ENCODE measurements around the gene HADHA. TPM values are rescaled to one million over a fixed set of nuclear protein-coding genes. Genes with fewer than 3 reads are reported as not detected.

Gene HADHA
- total and polyA plus RNA-seq, 2 donors (not counting 3 experiments of a cell fraction or from before 2014, with no cell fraction given), result 79.4 to 158 TPM

DNA sequence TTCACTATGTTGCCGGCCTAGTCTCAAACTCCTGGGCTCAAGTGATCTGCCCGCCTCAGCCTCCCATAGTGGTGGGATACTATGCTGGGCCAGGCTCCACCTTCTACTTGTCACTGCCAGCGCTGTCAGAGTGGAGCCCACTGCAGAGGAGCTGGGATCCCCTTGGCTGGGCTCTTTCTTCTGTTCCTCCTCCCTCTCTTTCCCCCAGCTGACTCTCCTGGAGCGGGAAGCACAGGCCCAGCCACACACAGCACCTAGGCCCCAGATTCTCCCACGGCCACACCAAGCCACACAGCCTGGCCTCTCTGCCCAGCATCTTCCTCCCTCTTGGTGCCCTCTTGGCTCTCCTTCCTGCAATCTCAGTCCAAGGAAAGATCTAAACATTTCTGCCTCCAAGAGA is 75.2 kb downstream of the HADHA start:
- H3K79me2 ChIP-seq (ENCODE audit: control insufficient read depth, insufficient read depth, low read length), result no peaks in the 10 kb centered on the region
- FAIRE-seq, result no peak
- no peak for TF ChIP-seq POLR2AphosphoS5 (IDR thresholded peaks at IDR 0.05; ENCODE audit: insufficient read depth, low read depth, low read length)
- no peak for TF ChIP-seq MYC (IDR thresholded peaks at IDR 0.05; ENCODE audit: low read depth, low read length)
- no peak for TF ChIP-seq GATA2 (IDR thresholded peaks at IDR 0.05; ENCODE audit: insufficient read depth, insufficient read length, low read depth, low read length)
- no peak for TF ChIP-seq EZH2 (IDR thresholded peaks at IDR 0.05; ENCODE audit: borderline replicate concordance, low read depth, low read length, severe bottlenecking)
- no peak for TF ChIP-seq MAX (IDR thresholded peaks at IDR 0.05; ENCODE audit: insufficient read depth, insufficient read length)
- no peak for TF ChIP-seq POLR2A (IDR thresholded peaks at IDR 0.05; ENCODE audit: low read depth, low read length)
- no peak for TF ChIP-seq JUN (IDR thresholded peaks at IDR 0.05; ENCODE audit: borderline replicate concordance, insufficient read depth, insufficient read length, low read depth)
- no peak for TF ChIP-seq CTCF (IDR thresholded peaks at IDR 0.05; ENCODE audit: extremely low read depth in 1 of 2, insufficient read depth in 1 of 2, low read depth in 1 of 2, low read length in 2 of 2)
- no peak for TF ChIP-seq FOS (IDR thresholded peaks at IDR 0.05; ENCODE audit: borderline replicate concordance, insufficient read depth, low read length)
- peaks cover 8 to 12% of the 10 kb centered on the region in 2 experiments for H3K27me3 ChIP-seq (ENCODE audit: control insufficient read depth in 2 of 2, insufficient read depth in 2 of 2, low read length in 2 of 2)
- no peaks in the 10 kb centered on the region for H3K9me3 ChIP-seq (replicated peaks; ENCODE audit: control insufficient read depth, insufficient read depth, low read length)
- H3K4me3 ChIP-seq (replicated peaks in 1 of 3; ENCODE audit: insufficient read depth in 1 of 3, low read depth in 1 of 3, low read length in 3 of 3), result no peak overlapping the region
- H3K4me1 ChIP-seq (ENCODE audit: control insufficient read depth, extremely low read depth, insufficient read depth, low read length), result no peaks in the 10 kb centered on the region
- intact Hi-C loops (cut with micrococcal nuclease), result no loop called here
- POLR2A ChIA-PET, result no interaction called here
- CTCF ChIA-PET, result no interaction called here
- H3K4me2 ChIP-seq (ENCODE audit: insufficient read depth, low read length), result no peak overlapping the region
- no peak overlapping the region for H3K9ac ChIP-seq (replicated peaks; ENCODE audit: extremely low read depth, insufficient read depth, low read length)
- H4K20me1 ChIP-seq (replicated peaks; ENCODE audit: control insufficient read depth, extremely low read depth, insufficient read depth, low read length), result no peaks in the 10 kb centered on the region
- no peak for DNase-seq (ENCODE audit: low read depth, low spot score)
- no TSS peak for BruUV-seq (replicated peaks)
- no peaks in the 10 kb centered on the region for H3K9me1 ChIP-seq (replicated peaks; ENCODE audit: control insufficient read depth, extremely low read depth, insufficient read depth, low read length)
- no peaks in the 10 kb centered on the region for H3K36me3 ChIP-seq (ENCODE audit: control insufficient read depth in 2 of 2, extremely low read depth in 1 of 2, insufficient read depth in 2 of 2, low read length in 2 of 2)
- H3K27ac ChIP-seq (ENCODE audit: insufficient read depth, low read depth, low read length), result no peak overlapping the region
- H2AFZ ChIP-seq (ENCODE audit: low read depth, low read length), result no peak overlapping the region
- dilution Hi-C loops (cut with MboI; ENCODE audit: extremely low pct_ligation_motif_present, low sequenced_read_pairs), result no loop called here
